GM21367 (cell line): ENCODE measurements around the gene GALNT2.

Experiments
- ATAC-seq: cut with Tn5 transposase; IDR thresholded peaks from one replicate; pipeline ENCODE4 v1.9.1; 2021; ENCODE audit not compliant: unreplicated experiment

Gene GALNT2

DNA sequence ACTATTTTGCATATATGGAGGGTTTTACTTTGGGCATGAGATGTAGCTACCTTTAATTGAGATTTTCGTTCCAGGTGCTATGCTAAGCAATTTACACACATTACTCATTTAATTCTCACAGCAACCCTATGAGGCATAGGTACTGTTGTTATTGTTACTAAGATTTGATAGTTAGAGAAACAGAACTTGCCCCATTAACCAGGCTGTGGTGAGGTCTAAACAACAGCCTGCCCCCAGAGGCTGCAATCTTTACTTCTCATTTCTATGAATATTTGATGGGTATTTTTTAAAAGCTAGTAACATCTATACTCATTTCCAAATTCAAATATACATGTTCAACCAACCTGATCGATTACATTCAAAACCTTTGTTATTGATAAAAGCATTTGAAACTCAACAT, 155.6 kb downstream of the GALNT2 start:
- no peak for ATAC-seq

DNA sequence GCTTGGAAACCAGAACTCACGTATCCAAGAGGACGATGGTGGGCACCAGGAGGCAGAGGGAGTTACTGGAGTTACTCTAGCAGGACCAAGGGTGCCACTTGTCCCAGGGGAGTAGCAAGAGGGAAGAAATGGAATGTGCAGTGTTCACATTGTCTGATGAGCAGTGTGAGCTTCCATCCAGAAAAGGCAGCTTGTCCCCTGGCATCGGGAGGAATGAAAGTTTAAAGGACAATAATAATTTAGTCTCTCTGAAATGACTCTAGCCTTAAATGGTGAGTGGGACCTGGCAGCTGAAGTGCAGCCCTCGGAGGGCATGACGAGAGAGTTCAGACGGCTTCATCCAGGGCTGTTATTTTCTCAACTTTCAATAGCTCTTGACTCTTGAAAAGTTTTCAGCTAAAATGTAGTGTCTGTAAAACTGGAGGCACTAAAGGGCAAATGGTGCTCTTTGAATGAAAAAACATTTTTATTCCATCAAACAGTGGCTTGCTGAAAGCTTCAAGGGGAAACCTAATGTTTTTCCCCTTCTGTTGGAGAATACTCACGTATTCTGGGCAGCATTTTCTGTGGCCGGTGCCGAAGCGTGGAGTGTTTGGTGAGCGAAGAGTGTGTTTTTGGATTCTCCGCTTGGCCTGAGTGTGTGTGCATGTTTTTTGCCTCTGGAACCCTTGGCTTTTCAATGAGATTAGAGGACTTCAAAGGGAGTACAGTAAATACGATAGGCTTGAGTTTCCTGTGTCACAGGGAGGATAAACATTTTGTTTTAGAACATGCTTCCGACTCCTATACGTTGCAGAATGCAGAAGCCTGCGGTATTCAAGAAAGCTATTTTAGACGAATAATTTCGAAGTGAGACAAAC, 157.3 kb downstream of the GALNT2 start:
- no peak for ATAC-seq

DNA sequence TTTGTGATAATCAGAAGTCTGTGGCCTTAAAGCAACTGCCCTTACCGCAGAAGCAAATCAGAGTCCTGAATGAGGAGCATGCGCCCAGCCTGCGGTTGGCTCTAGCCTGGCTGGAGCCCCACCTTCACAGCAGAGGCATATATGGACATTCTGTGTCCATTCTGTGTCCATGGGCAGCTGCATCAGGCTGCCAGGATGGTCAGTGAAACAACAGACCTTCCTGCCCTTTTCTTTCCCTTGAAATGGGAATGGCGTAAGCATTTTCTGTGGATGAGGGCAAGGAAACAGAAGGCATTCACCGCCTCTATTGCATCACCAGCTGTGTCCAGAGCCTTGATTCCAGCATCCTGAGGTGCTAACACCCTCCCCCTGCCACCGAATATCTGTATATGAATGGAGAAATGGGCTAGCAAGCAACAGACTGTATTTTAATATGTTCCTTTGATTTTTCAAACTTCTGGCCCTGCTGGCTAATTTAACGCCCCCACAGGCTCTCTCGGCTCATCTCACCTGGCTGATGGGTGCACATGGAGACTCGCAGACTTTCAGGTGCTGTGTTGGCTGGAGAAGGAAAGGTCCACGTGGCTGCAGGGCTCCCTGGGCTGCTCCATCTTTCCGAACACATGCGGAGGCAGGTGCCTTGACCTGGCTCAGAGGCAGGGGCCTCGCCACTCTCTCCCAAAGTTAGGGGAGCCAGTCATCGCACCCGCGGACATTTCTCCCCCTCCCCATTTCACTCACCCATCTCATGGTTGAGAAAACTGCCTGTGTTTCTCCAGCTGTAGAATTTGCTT, 159.2 kb downstream of the GALNT2 start:
- ATAC-seq: no peak

DNA sequence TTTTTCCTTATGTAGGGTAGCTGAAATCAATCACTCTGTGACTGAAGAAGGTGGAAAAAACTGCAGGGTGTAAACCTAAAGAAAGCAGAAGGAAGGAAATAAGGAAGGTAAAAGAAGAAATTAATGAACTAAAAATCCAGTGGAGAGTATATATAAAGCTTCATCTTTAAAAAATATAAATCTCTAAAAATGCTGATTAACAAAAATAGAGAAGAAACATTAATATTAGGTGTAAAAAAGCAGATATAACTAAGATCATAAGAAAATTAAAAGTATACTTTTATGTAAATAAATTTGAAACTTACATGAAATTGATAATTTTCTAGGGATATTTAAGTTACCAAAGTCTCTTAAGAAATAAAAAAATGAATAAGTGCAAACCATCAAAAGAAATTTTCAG, 159.8 kb downstream of the GALNT2 start:
- no peak for ATAC-seq

DNA sequence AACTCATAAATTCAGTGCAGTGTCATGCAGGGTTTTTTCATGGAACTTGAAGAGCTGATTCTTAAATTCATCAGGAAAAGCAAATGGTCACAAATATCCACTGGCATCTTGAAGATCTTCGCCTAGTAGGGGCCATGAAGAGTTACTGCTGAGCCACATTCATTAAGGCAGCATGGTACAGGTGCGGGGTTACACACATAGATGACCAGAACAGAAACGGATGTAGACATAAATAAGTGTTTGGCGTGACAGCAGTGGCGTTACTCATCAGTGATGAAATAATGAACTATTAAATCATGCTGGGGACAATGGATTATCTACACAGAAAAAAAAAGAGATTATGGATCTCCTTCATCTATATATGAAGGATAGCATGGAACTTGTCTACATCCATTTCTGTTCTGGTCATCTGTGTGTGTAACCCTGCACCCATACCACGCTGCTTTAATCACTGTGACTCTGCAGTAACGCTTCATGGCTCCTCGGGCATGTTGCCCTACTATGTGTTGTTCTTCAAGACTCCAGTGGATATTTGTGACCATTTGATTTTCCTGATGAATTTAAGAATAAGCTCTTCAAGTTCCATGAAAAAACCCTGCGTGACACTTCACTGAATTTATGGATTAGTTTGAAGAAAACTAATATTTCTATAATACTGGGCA, 161.3 kb downstream of the GALNT2 start:
- no peak for ATAC-seq

DNA sequence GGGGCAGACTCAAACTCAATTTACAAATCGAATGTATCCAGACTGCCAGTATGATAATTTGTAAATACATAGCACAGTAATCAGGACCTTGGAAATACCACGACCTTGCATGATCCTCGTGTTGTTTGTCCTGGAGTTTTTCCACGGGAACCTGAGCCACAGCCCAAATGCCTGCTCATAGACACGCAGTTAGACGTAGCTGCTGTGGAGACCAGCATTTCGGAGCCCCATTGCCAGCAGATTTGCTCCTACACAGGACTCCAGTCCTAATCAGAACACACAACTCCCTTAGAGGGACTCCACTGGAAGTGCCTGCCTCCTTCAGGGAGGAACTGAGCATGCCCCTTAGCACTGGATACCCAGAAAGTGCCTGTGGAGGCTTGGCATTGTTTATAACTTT, 163.2 kb downstream of the GALNT2 start:
- no peak for ATAC-seq

DNA sequence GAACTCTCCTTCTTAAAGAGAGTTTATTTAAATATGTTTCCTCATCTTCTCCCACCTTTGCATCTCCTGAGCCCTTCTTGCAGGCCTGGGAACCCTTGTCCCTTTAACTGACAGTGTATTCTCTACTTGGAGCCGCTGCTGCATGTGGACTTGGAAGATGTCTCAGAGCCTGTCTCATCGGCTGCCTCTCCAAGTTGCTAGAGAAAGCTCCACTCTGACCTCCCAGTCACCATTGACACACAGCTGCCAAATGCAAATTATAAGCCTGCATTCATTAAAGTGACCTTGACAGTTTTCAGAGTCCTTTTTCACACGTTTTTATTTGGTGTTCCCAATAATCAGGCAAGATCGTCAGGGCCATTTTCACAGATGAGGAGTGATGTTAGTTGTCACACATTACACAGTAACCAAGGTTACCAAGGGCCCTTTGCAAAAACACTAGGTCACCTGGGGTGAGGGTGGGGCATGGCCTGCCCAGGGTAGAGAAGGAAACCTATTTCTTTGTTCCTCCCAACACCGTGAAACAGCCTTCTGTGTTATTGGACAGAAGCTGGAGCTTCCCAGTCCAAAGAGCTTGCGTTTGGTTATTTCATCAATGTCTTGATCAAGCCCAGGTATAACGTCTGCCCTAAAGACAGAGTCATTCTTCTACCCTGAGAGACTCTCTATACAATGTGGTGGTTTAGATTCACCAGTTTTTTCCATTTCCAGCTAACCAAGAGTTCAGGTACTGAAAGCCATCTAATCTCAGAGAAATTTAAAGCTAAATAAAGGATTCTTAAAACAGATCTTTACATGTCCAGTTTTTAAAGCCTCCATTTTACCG, 164.1 kb downstream of the GALNT2 start:
- no peak for ATAC-seq

DNA sequence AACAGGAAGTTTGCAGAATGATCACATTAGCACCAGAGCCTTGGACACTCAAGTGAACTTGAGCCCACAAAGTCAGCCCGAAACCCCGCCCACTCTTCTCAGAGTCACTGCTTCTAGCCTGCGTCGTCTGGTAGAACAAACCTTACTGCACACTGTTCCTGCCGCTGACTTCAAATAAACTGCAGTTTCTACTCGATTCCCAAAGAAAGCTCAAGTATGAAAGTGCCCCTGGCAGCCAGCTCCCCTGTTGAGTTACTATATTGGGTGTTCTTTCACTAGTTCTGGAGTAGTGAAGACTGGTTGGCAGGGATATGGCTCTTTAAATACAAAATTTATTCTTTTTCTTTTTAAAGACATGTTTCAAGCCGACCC, 164.7 kb downstream of the GALNT2 start:
- ATAC-seq: no peak

DNA sequence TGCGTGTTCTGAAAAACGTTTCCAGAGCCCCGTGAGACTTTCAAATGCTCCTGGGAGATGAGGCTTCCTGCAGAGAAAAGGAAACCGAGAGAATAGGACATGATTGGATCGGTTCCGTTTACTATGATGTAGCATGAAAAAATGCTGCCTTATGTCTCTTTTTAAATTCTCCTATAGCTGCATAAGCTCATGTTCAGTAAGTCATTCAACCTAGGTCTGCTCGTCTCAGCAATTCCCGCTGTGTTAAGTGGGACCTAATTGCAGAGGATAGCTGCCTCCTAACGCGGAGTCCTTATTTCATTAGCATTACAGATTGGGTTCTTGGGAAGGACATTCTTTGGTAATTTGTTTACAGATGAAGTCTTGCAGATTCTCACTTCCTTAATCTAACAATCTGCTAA, 165.3 kb downstream of the GALNT2 start:
- no peak for ATAC-seq

DNA sequence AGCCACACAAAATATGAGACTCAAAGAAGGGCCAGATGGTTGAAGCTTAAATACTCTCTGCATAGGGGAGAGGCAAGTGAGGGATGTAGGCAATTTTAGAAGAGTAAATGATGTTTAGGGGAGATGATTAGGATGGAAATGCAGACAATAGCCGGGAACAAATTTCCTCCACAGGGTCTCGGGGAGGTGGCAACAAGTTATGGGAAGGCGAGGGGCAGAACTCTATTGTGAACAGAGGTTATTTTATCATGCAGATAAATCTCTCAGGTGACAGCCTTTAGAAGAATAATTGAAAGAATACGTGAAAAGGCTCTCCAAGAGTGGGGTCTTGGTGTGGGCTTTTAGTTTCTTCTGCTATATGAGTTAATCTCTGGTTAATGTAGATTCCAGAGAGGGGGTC, 166.7 kb downstream of the GALNT2 start:
- ATAC-seq: no peak

DNA sequence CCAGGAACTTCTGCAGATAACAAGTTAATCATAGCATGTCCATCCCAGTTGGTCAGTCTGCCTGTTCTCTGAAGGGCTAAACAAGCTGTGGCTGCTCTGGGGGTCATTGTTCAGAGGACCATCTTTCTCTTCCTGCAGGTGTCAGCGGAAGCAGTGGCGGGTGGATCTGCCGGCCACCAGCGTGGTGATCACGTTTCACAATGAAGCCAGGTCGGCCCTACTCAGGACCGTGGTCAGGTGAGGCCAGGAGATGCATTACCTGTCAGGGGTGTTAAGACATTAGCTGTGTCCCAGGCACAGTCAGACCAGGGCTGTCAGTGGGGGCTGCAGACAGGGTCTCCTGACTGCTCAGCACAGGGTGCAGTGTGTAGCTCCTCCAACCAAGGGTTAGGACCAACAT, 168.8 kb downstream of the GALNT2 start:
- no peak for ATAC-seq

DNA sequence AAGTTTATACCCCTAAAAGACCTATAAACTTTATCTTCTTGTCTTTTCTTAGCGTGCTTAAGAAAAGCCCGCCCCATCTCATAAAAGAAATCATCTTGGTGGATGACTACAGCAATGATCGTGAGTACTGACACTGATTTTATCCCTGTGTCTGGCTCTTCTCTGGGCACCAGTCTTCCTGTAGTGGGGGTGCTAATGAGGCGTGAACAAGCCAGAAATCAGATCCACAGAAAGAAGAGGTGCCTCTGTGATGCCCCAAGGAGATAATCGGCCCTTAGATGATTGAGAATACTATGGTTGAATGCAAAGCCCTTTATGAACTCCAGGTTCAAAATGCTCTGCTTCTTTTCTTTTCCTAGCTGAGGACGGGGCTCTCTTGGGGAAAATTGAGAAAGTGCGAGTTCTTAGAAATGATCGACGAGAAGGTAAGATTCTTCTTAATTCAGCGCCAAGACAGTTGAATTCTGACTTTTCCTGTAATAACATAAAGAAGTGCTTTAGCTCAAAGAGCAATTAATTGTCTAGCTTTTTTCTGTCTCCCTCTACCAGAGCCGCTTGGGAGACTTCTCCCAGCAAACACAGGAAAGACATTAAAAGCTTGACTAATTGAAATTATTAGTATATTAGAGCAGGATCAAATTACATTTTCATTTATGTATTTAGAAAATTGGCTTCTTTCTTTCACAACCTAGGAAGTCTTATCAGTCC, 169.4 kb downstream of the GALNT2 start:
- ATAC-seq: no peak

DNA sequence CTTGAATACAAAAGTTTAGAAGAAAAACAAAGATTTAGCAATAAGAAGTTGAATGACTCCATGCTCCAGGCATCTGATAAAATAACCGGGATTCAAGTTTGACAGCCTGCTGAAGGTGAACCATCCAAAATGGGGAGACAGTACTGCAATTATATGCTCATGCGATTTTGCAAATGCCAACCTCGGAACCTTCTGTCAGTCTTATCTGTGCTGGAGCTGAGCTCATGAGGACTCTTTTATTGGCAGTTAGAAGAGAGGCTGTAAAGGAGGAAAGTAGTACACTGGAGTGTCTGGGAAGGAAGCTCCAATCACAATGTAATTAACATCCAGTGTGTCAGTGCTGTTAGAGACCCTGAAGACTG, 170.0 kb downstream of the GALNT2 start:
- ATAC-seq: no peak

DNA sequence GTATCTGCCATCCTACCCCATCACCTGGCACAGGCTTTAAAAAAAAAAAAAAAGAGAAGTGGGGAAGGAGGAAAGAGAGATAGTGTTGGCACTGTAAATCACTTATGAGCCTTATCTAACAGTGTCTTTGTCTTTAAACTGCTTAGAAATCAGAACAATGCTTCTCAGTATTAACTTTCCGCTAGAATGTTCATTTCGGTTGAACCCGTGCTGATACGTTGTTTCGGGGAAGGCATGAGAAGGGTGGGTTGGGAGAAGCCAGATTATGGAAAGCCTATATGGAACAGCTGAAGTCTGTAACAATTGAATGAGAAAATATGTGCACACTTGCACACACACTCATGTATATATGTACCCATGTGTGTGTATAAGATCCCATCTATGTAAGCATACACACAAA, 170.8 kb downstream of the GALNT2 start:
- no peak for ATAC-seq

DNA sequence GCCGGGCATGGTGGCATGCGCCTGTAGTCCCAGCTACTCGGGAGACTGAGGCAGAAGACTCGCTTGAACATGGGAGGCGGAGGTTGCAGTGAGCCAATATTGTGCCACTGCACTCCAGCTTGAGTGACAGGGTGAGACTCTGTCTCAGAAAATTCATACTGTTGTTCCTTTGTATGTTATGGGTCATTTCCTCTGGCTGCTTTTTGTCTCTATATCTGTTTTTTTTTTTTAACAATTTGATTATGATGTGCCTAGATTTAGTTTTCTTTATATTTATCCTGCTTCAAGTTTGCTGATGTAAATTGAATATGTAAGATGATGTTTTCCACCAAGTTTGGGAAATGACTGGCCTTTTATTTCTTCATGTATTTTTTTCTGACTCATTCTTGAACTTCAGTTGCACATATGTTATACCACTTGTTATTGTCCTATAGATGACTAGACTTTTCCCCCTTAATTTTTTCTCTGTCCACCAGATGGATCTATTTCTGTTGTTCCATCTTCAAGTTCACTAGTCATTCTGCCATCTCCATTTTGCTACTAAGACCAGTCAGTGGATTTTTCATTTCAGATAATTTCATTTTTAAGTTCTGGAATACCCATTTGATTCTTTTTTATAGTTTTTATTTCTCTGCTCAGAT, 173.5 kb downstream of the GALNT2 start:
- no peak for ATAC-seq

DNA sequence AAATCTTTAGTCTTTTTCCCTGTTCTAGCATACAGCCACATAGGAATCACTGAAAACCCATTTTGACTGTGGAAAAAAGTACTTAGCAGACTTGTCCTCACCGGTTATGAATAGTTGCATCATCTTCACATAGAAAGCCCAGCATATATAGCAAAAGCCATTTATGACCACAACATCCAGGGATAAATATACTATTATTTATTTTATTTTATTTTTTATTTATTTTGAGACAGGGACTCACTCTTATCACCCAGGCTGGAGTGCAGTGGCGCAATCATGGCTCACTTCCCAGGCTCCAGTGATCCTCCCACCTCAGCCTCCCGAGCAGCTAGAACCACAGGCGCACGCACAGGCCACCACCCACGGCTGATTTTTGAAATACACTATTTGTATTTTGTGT, 175.3 kb downstream of the GALNT2 start:
- no peak for ATAC-seq

DNA sequence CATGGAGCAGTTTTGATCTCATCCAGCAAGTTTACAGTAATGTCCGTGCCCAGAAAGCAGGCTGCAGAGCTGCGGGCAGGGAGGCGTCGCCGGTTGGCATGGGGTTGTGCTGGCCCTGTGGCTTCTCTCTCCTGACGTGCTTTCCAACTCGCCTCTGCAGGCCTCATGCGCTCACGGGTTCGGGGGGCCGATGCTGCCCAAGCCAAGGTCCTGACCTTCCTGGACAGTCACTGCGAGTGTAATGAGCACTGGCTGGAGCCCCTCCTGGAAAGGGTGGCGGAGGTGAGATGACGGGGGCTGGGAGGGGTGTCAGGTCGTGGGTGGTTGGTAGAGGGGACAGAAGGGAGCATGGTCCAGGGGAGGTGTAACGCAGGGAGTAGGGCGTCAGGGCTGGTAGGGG, 176.1 kb downstream of the GALNT2 start:
- no peak for ATAC-seq

DNA sequence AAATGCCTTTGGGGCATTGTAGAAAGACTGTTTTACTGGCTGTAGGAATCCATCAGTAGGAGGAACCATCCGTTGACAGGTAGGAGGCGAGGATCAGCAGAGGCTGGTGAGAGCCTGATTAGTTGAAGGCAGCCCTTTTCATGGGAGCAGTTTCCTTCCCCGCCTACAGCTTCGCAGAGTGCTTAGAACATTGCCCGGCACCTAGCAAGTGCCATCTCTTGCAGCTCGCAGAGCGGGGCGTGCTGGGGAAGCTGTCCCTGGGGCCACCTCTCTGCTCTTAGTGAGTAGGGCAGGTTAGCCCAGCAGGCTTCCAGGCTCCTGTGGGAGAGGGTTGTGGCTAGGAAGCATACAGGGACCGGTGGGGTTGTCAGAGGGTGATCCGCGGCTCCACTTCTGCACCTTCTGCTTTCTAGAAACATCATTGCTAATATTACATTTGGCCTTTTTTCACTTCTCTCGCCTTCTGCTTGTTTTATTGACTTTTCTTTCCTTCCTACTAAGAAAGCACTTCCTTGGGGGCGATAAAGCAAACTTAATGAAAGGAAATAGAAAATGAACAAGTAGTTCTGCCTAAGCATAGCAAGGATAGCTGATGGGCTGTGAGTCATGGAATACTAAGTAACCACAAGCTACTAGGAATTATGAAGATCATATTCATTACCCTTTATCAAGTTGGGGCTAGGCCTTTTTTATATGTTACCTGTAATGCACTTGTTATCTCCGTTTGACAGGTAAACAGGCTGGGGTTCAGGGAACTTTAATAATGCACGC, 176.7 kb downstream of the GALNT2 start:
- ATAC-seq: no peak

DNA sequence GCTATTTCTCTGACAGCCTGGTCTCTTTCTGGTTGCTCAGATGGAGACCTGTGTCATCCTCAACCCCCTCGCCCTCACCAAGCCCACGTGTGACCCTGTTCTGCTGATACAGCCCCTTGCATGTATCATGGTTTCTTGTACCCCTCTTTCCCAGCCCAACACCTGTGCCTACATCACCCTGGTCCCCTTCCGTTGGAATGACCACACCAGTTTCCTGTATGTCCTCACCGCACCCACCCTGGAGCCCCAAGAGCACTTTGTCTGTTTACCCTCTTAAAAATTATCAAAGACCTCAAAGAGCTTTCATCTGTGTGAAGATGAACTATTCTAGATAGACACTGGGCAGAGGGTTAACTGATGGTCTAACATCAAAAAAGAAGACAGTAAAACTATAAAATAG, 179.5 kb downstream of the GALNT2 start:
- ATAC-seq: no peak
